Measurements from ENCODE around the gene SH2D3C.

The SH2D3C gene

DNA sequence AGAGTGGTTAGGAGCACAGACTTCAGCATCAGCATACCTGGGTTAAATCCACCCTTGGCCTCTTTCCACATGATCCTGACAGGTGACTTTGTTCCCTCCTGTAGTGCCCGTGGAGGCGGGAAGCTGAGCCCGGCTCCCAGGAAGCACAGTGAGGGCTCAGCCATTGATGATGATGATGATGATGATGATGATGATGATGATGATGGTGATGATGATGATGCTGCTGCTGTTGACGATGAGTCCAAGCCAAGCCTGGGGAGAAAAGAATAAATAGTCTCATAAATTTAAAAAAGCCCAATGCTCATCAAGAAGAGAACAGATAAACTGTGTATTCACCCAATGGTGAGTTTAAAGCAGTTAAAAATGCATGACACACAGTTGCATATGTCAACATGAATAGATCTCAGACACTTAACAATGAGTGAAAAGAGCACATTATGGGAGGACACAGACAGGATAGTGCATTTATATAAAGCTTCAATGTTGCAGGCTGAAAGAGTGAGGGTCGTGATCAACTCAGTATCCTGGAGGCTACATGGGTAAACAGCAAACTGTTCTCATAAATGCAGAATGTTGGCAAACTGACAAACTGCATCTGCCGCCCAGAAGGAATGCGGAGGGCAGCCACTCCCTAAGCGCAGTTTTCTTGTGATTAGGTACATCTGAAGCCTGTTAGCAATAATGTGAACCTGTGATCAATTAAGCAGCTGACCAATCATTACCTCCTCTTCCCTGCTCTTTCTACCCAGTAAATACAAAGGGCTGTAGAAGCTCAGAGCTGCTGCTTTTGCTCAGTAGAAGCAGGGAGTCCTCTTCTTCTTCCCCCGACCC is 83.4 kb downstream of the SH2D3C start:
- no peak for DNase-seq

DNA sequence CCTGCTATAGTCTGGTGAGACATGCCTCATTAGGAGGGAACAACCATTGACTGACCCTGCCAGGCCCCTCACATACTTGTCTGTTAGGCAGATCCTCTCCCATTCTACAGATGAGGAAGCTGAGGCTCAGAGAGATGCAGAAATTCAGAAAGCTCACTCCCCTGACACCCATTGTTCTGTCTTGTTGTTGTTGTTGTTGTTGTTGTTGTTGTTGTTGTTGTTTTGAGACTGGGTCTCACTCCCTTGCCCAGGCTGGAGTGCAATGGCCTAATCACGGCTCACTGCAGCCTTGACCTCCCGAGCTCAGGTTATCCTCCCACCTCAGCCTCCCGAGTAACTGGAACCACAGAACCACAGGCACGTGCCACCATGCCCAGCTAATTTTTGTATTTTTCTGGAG is 84.8 kb downstream of the SH2D3C start:
- no peak for DNase-seq

DNA sequence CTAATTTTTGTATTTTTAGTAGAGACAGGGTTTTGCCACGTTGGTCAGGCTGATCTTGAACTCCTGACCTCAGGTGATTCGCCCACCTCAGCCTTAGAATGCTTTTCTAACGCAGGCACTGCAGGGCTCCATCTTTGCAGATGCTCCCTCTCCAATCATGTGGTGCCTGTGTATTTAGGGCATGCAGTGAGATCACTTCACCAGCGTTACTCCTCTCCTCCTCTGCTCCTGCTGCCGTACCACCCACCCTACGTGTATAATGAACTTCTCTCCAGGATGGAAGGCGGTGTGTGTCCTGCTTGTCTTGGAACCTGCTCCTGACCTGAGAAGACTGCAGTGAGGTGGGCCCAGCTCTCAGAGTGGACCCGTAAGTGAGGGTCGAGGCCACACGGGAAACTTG is 85.3 kb downstream of the SH2D3C start:
- no peak for DNase-seq

DNA sequence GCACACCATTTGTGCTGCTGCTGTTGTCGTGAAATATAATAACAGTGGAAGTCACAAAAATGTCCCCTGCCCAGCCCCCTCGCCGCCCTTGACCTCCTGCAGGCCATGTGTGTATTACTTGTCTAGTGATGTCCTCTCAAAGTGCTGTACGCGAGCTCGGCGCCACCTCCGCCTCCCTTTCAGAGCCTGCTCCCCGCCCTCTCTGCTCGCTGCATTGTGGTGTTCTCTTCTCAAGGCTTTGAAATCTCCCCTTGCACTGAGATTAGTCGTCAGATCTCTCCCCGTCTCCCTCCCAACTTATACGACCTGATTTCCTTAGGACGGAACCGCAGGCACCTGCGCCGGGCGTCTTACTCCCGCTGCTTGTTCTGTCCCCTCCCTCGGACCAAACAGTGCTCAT is 86.4 kb downstream of the SH2D3C start:
- DNase-seq: no peak

DNA sequence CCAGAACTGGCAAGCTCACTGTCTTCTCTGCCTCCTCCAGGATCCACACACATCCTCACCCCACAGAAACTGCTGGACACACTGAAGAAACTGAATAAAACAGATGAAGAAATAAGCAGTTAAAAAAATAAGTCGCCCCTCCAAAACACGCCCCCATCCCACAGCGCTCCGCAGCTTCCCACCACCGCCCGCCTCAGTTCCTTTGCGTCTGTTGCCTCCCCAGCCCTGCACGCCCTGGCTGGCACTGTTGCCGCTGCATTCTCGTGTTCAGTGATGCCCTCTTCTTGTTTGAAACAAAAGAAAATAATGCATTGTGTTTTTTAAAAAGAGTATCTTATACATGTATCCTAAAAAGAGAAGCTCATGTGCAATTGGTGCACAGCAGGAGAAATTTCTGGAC is 87.7 kb downstream of the SH2D3C start:
- no peak for DNase-seq

DNA sequence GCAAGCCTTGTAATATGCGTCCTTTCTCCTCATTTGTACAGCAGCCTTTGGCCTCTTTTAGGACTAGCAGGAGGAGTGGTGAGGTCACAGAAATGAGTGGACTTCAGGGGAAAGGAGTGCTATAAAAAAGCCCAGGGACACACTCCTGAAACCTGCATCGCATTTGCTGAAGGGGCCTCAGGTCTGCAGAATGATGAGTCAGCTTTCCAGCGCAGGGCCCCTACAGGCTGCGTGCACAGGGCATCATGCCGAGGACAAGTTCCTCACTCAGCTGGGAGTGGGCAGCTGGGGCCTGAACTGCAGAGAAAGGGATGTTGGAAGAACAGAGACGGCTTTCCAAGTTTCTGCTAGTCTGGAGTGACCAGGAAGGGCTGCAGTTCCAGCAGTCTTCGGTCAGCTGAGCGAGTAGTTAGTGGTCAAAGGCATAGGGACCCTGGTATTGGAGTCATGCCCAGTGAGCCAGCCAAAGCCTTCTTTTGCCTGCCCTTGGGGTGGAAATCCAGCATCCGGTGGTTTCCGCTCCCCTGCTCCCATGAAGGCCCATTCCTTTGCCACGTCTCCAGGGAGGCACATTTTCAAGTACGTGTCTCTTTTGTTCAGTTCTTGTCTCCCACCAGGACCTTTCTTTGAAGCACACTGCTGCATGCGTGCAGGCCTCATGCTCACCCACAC is 89.0 kb downstream of the SH2D3C start:
- no peak for DNase-seq
